Psoas muscle (tissue), 8 donors: ENCODE results near the gene FAM228B. TPM values are rescaled to one million over a fixed set of nuclear protein-coding genes. Genes with fewer than 3 reads are reported as not detected.
A peak's percentile ranks its signal among the peaks of the same experiment; 100 is the strongest.

ENCODE experiments used
- ATAC-seq, 4 donors: fragments of 200-7000 bp; cut with Tn5 transposase; one replicate each; pipeline ENCODE4 v1.9.1; 2020; ENCODE audit warnings: moderate library complexity in 3 of 4, mild to moderate bottlenecking in 2 of 4
- DNase-seq, 2 donors: peaks; one replicate each; pipeline ENCODE4 v3.0.0-alpha.2; 2020
- H3K27ac ChIP-seq: fragments of 200-600 bp; one replicate; pipeline ENCODE4 v1.8.0; 2022
- H3K27me3 ChIP-seq, 3 donors: fragments of 200-600 bp in 1 of 3; one replicate each; pipeline versions ENCODE4 v1.6.1 to v1.8.0; 2013 to 2022; ENCODE audit warnings: low read length in 2 of 3, mild to moderate bottlenecking in 2 of 3, moderate library complexity in 1 of 3; ENCODE audit not compliant: insufficient read depth in 3 of 3
- H3K36me3 ChIP-seq, 2 donors: fragments of 200-600 bp in 1 of 2; one replicate each; pipeline versions ENCODE4 v1.6.1 to v1.8.0; 2013 to 2022; ENCODE audit warnings: low read depth in 1 of 2, mild to moderate bottlenecking in 1 of 2, moderate library complexity in 1 of 2; ENCODE audit not compliant: insufficient read depth in 1 of 2
- H3K4me1 ChIP-seq: fragments of 200-600 bp; one replicate; pipeline ENCODE4 v1.8.0; 2022
- H3K4me3 ChIP-seq: fragments of 200-600 bp; one replicate; pipeline ENCODE4 v1.8.0; 2022; ENCODE audit warnings: mild to moderate bottlenecking
- H3K9me3 ChIP-seq: fragments of 200-600 bp; one replicate; pipeline ENCODE4 v1.8.0; 2022
- CTCF ChIP-seq: fragments of 200-600 bp; IDR thresholded peaks from one replicate; pipeline ENCODE4 v1.8.0; 2022; ENCODE audit warnings: antibody characterized with exemption
- WGBS, 3 donors: extraction: QIAGEN DNeasy Blood & Tissue Kit; methylation state at CpG; one replicate each; pipeline versions ENCODE4 v1.1.6 to v1.1.7; 2013; 5-methylcytosine and 5-hydroxymethylcytosine counted together
- intact Hi-C, 2 donors: fragments of 100-400 bp; cut with DNase I; formaldehyde crosslinking; loops; one replicate each; pipeline versions ENCODE4 v1.11.0 to v1.14.2; 2022
- long read RNA-seq, 2 donors: library from polyadenylated mRNA; unstranded; transcript quantifications; one replicate each; pipeline ENCODE4 v2.0.0, GENCODE V29; 2021
- polyA plus RNA-seq, 3 donors: library from polyadenylated mRNA; stranded (reverse); fragments of 200-250 nt; gene quantifications; one replicate each; pipeline ENCODE4 v1.2.3, GENCODE V29; 2013
- total RNA-seq, 4 donors: library from RNA; stranded (reverse); fragmentation: NEBNext Ultra II Directional in 2 of 4; extraction: Animal tissue kit (Norgen Biotek cat#: 25700) in 2 of 4; gene quantifications; one replicate each; pipeline versions ENCODE4 v1.2.1 to v1.2.4, GENCODE V29; 2021 to 2023
- donor health status: healthy with polysubstance abuse.
- donor health status: DM: no; HTN: no; CAD: no; lungs with moderate emphysema.
- donor health status: Bipolar disorder and iron deficiency.
- donor health status: healthy.
- donor health status: DM: yes; HTN: yes; CAD: no.
- donor health status: DM: no; HTN: no; CAD: no.
- donor health status: DM: no; HTN: no; CAD: no.
- donor health status: DM: yes; HTN: yes; CAD: no.

The FAM228B gene
- total RNA-seq (10 to 100 TPM; 12.4 to 30.1 (median 12.8) TPM), polyA plus RNA-seq (1 to 10 TPM; 2.5 to 6.9 (median 5.2) TPM)
- long read RNA-seq, donor 1 = 0 reads
- long read RNA-seq, donor 2, partial matches to known transcripts = 2 of 11 reads
- long read RNA-seq, donor 2, other reads (novel, unspliced or antisense) = 9 of 11 reads

- H3K27ac ChIP-seq = peak within 1 kb of the TSS; percentile 94
- peak; percentile 97 to 98 (median 98) for ATAC-seq
- intact Hi-C loops = no loop called here
These were observed at the start of gene FAM228B, which contains the start of gene PFN4 for GRCh38 chr2:24123195-24123921. FAM228B (plus strand) TSS chr2:24123469; CDS start chr2:24124362, 893 bp downstream. PFN4 (minus strand) TSS chr2:24123334; CDS start chr2:24122535, 799 bp downstream.

DNA sequence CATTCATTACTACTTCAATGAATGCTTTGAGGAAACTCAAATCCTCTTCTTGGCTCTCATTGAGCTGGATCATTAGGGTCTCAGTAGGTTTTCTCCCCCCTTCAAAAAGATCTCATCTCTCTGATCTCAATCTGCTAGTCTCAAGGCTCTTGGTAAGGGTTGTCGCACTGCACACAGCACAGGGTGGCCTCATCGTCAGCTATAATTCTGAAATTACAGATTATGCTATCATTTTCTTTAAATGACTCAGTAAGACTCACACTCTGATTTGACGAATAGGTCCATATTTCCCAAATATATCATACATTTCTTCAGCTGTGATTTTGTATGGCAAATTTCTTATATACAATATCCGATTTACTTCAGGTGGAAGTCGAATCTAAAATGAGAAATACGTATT is 49.5 kb upstream of the FAM228B start:
- TF ChIP-seq CTCF = no peak
- Histone ChIP-seq H3K27me3 (no peaks in the 10 kb centered on the region), H3K4me1 (peaks cover 7% of the 10 kb centered on the region), H3K36me3 (peaks cover 3 to 48% of the 10 kb centered on the region in 2 donors), H3K9me3 (no peaks in the 10 kb centered on the region), H3K4me3 (no peak overlapping the region), H3K27ac (no peak overlapping the region)
- WGBS, 3 donors = 88 to 90% (median 89%) methylated on average over 6 of the region's 6 CpGs
- intact Hi-C loops = no loop called here
- ATAC-seq = no peak
- no peak for DNase-seq

More at GRCh38 chr2:24123195-24123921, at the start of gene FAM228B, which contains the start of gene PFN4:
- DNase-seq = peak; percentile 92 to 95
- 0 to 1% (median 1%) methylated on average over 70 to 103 of the region's 103 CpGs for WGBS, 3 donors
- no peaks in the 10 kb centered on the region for H3K36me3 ChIP-seq
- no peaks in the 10 kb centered on the region for H3K9me3 ChIP-seq
- peaks cover 17% of the 10 kb centered on the region for H3K4me1 ChIP-seq
- no peak for TF ChIP-seq CTCF
- H3K27me3 ChIP-seq = no peaks in the 10 kb centered on the region
- peak within 1 kb of the TSS; percentile 82 for H3K4me3 ChIP-seq

DNA sequence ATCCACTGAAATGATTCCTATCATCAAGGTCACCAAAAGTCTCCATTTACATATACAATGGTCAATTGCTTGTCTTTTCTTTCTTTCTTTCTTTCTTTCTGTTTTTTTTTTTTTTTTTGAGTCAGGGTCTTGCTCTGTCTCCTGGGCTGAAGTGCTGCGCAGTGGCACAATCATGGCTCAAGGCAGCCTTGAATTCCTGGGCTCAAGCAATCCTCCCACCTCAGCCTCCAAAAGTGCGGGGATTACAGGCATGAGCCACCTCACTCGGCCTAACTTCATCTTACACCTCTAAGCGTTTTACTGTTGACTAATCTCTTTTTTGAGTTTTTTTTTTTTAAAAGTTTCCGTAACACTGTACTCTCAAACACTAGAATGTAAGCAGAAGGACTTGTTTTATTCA is 48.0 kb upstream of the FAM228B start:
- H3K27ac ChIP-seq = peak overlapping the region; percentile 87
- ATAC-seq (no peak), DNase-seq (no peak)
- intact Hi-C loops = loop anchor here (5.0 kb wide), 2 partner anchors 133 to 148 kb away; partner anchors contain the start of genes ATAD2B (in 1 of the 2) and UBXN2A (in 1 of the 2)
- no peaks in the 10 kb centered on the region for H3K27me3 ChIP-seq
- TF ChIP-seq CTCF = no peak
- WGBS, 3 donors = 59 to 63% (median 61%) methylated on average over 5 of the region's 5 CpGs
- H3K4me1 ChIP-seq = peaks cover 7% of the 10 kb centered on the region
- peaks cover 3 to 39% of the 10 kb centered on the region in 2 donors for H3K36me3 ChIP-seq
- H3K9me3 ChIP-seq = no peaks in the 10 kb centered on the region
- H3K4me3 ChIP-seq = peak overlapping the region; percentile 93

DNA sequence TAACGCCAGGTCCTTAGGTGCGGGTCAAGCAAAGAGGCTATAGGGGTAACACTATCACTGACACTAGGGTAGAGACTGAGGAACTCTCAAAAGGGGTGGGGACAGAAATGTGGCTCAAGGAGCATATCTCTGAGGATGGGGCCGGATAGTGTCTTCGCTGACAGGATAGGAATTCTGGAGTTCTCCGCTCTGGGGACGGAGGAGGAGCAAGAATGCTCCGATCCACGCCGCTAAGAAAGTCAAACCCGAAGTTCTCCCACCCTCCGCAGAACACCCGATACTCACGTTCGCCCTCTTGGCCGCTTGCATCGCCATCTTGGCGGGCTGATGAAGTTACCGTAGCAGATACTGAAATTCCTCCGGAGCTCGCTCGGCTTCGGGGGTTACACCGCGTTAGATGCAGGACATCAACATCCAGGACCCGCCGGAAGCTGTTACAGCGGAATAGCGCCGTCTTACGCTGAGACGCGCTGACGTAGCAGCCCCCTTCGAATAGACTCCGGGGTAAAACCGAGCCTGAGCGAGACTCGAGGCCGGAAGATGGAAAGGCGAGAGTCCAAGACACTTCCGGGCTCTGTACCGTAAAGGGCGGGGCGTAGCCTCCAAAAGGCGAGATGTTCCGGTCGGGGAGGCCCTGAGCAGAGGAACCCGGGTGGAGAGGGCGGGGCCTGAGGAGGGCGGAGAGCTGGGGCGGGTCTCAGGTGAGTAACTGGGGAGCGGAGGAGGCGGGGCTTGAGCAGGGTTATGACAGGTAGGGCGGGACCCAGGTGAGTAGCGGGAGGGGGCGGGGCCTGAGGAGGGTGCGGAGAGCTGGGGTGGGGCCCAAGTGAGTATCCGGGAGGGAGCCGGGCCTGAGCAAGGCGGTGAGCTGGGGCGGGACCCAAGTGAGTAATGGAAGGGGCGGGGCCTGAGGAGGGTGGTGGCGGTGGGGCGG is 47.1 kb upstream of the FAM228B start, which contains the start of gene SF3B6:
SF3B6 (minus strand) TSS at position 412 of the 934 bp plus-strand sequence; CDS start at position 315, 97 bp downstream.
- H3K9me3 ChIP-seq = no peaks in the 10 kb centered on the region
- peaks cover 3 to 34% of the 10 kb centered on the region in 2 donors for H3K36me3 ChIP-seq
- WGBS, 3 donors = 0 to 1% (median 0%) methylated on average over 59 to 64 of the region's 64 CpGs
- peak within 1 kb of the TSS; percentile 93 for H3K4me3 ChIP-seq
- H3K27me3 ChIP-seq = no peaks in the 10 kb centered on the region
- ATAC-seq (peak; percentile 94 to 97 (median 96)), DNase-seq (peak; percentile 97 to 98)
- H3K27ac ChIP-seq = peak within 1 kb of the TSS; percentile 87
- TF ChIP-seq CTCF = no peak
- intact Hi-C loops = loop anchor here (5.0 kb wide), 2 partner anchors 134 to 149 kb away; partner anchors contain the start of genes ATAD2B (in 1 of the 2) and UBXN2A (in 1 of the 2)
- peaks cover 7% of the 10 kb centered on the region for H3K4me1 ChIP-seq
